Hepatocyte (in vitro differentiated cells): ENCODE measurements around the gene C1QTNF8.

ENCODE experiments used
- CTCF ChIP-seq: fragments of 200-600 bp; sonication (generic); IDR thresholded peaks from 2 replicates; pipeline ENCODE4 v1.5.1; 2016; ENCODE audit warnings: antibody characterized with exemption, mild to moderate bottlenecking; ENCODE audit not compliant: poor library complexity
- EZH2 ChIP-seq: fragments of 200-600 bp; sonication (generic); IDR thresholded peaks from 2 replicates; pipeline ENCODE4 v1.6.1; 2016; ENCODE audit warnings: antibody characterized with exemption, mild to moderate bottlenecking, borderline replicate concordance

- no peak for TF ChIP-seq CTCF
- TF ChIP-seq EZH2: no peak
Observed at GRCh38 chr16:1140582-1141162, 44.6 kb upstream of the C1QTNF8 start.
